WI38 (cell line): Measurements from ENCODE around the gene TEX13D.
"Not testable (repeated sequence)": the region's sequence is repeated elsewhere in the genome, so short reads cannot be mapped to it uniquely, and the experiment has no call there.

Experiments
- H3K4me3 ChIP-seq: 2 replicates; pipeline ENCODE4 v1.5.1; 2011; ENCODE audit warnings: low read depth, mild to moderate bottlenecking, control low read depth, low read length
- CTCF ChIP-seq: IDR thresholded peaks from 2 replicates; pipeline ENCODE4 v1.5.1; 2012; ENCODE audit warnings: low read depth, mild to moderate bottlenecking, control low read depth, low read length

Gene TEX13D

GRCh38 chrX:124332481-124333424 lies at the start of gene TEX13D:
TEX13D (plus strand) TSS chrX:124332660; CDS start chrX:124332918, 258 bp downstream.
- TF ChIP-seq CTCF: no peak
- H3K4me3 ChIP-seq: no peak within 1 kb of the TSS

- no peak overlapping the region for H3K4me3 ChIP-seq
- TF ChIP-seq CTCF: no peak
These were observed 43.0 kb upstream of the TEX13D start for GRCh38 chrX:124289443-124289842.

GRCh38 chrX:124293810-124294209 lies 38.6 kb upstream of the TEX13D start:
- TF ChIP-seq CTCF: no peak
- H3K4me3 ChIP-seq: no peak overlapping the region

- not testable (repeated sequence) for H3K4me3 ChIP-seq
These were observed 33.1 kb upstream of the TEX13D start for GRCh38 chrX:124299323-124299722.

GRCh38 chrX:124300405-124300804 lies 32.1 kb upstream of the TEX13D start:
- no peak overlapping the region for H3K4me3 ChIP-seq
- TF ChIP-seq CTCF: no peak

- TF ChIP-seq CTCF: no peak
- no peak overlapping the region for H3K4me3 ChIP-seq
These were observed 25.1 kb upstream of the TEX13D start for GRCh38 chrX:124307253-124307907.

GRCh38 chrX:124325732-124326131 lies 6.7 kb upstream of the TEX13D start:
- no peak for TF ChIP-seq CTCF

More at GRCh38 chrX:124325732-124326131, 6.7 kb upstream of the TEX13D start:
- no peak overlapping the region for H3K4me3 ChIP-seq
